GM19035 (cell line): Measurements from ENCODE around the gene DLGAP1.
"Not testable (repeated sequence)": the region's sequence is repeated elsewhere in the genome, so short reads cannot be mapped to it uniquely, and the experiment has no call there.

ENCODE experiments used
- ATAC-seq: cut with Tn5 transposase; IDR thresholded peaks from one replicate; pipeline ENCODE4 v1.9.1; 2021; ENCODE audit not compliant: unreplicated experiment

DLGAP1 gene

GRCh38 chr18:4391859-4392258 is 63.2 kb downstream of the DLGAP1 start:
- ATAC-seq, result no peak

GRCh38 chr18:4385876-4386275 is 69.2 kb downstream of the DLGAP1 start:
- ATAC-seq, result no peak

DNA sequence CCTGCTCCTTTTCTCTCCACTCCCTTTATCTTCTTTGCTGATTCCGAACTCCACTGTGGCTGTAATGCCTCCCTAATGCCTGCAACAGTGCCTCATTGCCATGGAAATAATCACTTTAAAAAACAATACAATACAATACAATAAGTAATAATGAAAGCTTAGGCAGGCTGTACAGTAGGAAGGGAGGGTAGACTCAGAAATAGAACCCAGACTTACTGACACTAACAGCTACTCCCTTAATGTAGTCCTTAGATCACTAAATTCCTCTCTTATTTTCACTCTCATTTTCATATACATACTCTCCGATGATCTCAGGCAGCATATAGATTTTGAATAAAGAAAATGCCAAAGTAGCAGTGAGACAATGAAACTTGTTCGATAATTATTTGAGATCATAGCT is 70.2 kb downstream of the DLGAP1 start:
- no peak for ATAC-seq

DNA sequence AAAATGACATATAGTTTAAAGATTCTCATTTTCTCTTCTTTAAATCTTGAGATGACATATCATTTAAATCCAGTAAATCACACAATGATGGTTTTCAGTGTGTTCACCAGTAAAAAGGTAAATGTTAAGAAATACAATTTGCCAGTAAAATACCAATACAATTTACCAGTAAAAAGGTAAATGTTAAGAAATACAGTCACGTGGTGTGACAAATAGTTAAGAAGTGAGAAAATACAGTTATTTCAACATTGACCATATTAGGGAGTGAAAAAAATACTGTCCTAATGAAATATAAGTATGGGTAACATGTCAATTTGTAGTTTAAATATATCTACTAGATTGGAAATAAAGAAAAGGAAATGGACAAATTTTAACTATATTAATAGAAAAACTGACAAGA is 80.5 kb downstream of the DLGAP1 start:
- no peak for ATAC-seq

DNA sequence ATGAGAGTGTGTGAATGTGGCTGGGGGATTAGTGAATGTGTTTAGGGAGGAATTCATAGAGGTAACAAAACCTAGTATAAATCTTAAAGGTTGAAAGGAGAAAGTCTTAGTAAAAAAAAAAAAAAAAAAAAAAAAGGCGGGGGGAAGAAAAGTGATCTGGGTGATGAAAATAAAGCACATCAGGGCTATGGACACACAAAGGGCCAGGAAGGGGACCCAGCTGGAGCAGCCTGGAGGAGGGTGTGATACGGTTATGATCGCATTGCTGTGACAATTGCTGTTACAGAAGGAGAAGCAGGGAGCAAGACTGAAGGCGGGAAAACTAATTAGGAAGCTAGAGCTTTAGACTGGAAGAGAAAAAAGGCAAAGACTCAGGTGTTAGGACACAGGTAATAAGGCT is 85.4 kb downstream of the DLGAP1 start:
- ATAC-seq, result no peak

DNA sequence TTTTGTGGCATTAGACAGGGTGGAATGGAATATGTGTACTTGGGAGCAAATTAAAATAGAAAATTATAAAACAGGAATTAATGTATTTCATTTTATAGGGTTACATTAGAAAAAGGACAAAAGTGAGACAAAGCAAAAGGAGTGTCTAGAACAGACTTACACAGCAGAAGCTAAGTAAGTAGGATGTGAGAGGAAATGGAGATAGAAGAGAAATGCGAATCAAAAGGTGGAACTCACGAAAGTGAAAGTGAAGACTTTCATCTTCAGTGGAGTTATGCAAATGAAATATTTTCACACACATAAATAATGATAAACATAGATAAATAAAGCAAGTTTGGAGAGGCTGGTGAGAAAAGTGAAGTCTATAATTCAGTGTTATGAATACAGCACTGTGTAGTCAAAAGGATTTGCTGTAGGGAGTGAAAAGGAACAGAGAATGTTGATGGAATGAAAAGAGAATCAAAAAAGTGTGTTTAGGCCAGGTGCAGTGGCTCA is 94.8 kb downstream of the DLGAP1 start:
- no peak for ATAC-seq

- ATAC-seq, result no peak
Observed at GRCh38 chr18:4358618-4359017, 96.5 kb downstream of the DLGAP1 start.

- ATAC-seq, result no peak
Observed at GRCh38 chr18:4357579-4357978, 97.5 kb downstream of the DLGAP1 start.

DNA sequence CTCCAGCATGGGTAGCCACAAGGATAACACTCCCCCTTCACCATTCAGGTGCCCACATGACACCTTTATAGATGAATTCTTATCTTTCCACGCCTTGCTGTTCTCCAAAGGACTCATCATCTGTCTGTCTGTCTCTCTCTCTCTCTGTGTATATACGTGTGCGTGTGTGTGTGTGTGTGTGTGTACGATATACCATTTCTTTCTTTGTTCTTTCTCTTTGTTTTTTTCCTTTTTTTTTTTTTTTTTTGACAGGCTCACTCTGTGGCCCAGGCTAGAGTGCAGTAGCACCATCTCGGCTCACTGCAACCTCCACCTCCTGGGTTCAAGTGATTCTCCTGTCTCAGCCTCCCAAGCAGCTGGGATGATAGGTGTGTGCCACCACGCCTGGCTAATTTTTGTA is 98.2 kb downstream of the DLGAP1 start:
- ATAC-seq, result no peak

- no peak for ATAC-seq
Observed at GRCh38 chr18:4353853-4354418, 101.2 kb downstream of the DLGAP1 start.

DNA sequence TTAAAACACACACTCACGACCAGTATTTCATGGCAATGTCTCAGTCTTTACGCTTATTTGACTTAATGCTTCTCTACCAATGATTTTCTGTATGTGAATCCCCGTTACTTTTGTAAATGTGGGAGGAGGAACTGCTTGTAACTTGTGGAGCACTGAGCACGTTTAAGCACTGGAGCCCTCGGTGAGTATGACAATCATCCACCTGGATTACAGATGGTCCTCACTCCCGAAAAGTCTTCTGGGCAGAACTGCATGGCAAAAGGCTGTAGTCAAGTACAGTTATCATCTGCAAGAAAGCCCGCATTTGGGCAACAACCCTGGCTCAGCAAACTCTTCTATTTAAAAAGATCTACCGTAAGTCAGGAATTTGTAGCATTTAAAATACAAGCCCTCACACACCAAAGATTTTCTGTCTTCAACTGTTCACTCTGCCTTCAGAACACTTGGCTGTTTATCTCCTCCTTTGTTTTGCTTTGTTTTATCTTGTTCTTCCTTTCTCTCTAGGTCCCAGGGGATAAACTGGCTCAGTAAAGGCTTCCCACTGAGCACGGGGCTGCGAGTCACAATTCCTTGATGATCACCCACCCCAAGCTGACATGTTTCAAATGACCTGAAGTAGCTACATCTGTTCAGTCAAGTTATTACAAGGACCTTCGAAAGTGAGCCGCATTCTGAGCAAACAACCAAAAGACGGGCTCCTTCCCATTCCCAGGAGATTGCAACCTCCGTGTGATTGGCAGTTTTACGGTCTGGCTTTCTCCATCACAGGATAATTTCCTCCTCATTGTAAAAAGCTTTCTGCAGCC is 102.2 kb downstream of the DLGAP1 start:
- no peak for ATAC-seq

DNA sequence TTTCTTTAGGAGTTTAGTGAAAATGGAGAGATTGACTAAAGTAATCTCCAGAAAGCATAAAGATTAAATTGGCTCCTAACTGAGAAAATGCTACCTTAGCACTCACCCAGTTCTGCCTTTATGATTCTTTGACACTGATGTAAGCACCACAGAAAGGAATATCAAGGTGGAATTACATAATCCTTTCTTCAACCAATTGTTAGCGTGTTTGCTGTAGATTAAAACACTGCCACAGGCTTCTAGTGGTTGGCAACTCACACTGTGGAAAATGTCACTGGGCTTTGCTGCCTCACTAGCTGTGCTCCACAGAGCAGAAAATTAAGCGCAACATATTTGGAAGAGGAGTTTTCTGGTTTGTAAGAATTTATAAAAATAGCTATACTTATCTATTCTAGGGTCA is 104.1 kb downstream of the DLGAP1 start:
- ATAC-seq, result no peak

DNA sequence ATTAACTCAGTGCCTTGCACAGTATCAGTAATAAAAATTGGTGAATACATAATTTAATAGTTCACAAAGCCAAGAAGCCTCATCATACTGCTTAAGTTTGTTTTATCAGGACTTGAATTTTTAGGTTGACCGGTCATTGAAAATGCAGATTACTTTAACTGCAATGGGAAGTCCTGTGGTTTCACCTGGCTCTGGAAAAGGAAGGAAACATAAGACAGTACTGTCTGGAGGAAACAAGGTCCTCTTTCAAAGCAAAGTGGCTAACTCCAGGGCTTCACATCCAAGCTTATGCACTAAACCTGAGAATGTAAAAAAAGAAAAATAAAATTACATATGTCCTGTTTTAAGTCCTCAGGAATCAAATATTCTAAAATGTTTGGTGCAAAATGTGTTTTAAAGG is 119.7 kb downstream of the DLGAP1 start:
- no peak for ATAC-seq

GRCh38 chr18:4333043-4333442 is 122.1 kb downstream of the DLGAP1 start:
- ATAC-seq, result no peak

DNA sequence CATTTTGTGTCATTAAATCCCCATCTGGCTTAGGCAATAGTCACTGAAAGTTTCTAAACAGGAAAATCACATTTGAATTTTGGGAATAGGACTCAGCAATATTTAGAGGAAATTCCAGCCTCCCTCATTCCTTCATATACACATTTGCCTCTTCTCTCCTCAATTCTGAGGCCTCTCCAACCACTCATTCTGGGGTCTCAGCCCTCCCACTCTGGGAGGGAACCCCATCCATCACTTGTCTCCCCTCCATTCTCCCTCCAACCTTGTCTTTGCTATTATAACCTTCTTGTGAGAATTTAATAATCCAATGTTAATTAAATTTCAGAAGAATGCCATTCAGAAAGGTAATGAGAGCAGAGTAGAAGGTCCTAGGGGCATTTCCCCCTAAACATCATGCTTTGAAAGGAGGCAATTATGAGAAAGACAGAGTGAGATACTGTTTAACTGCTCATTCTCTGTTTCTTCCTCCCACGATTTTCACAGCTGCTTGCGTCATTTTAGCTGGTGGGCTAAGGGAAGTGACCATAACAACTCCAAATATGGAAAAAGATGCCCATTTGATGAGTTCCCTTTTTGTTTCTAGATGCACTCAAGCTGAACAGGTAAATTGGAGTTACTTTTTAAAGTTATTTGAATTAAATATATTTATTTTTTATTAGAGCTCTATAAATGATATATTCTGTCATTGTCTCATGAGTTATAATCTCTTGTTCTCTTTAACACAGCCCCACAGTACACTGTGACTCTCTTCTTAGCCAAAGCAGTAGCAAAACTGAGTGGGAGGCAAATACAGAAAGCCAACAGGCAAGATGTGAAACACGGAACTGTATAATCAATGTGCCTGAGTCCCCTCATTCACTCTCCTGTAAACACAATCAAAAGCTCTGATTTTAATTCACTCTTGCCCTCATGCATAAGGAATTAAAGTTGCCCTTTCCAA is 135.1 kb downstream of the DLGAP1 start:
- ATAC-seq, result no peak

- ATAC-seq, result no peak
Observed at GRCh38 chr18:4318311-4318710, 136.8 kb downstream of the DLGAP1 start.

GRCh38 chr18:4311945-4312344 is 143.2 kb downstream of the DLGAP1 start:
- ATAC-seq, result not testable (repeated sequence)

- ATAC-seq, result no peak
Observed at GRCh38 chr18:4311136-4311535, 144.0 kb downstream of the DLGAP1 start.

DNA sequence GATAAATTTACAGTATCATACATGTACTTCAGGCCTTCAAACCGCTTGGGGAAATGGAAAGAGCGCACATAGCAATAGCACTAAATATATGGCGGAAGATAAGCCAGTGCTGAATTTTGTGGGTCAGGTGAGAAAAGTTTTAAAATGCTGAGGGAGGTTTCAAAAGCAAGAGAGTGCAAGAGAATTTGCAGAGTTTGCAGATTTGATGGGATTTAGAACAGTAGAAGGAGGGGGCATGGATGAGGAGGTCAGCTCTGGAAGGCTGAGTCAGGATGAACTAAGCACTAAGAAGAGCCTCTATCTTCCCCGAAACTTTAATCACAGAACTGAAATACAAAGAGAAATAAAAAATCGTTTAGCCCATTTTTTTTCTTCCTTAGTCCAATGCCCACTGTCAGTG is 145.9 kb downstream of the DLGAP1 start:
- ATAC-seq, result no peak

GRCh38 chr18:4308576-4308975 is 146.5 kb downstream of the DLGAP1 start:
- ATAC-seq, result no peak

- ATAC-seq, result no peak
Observed at GRCh38 chr18:4299395-4299794, 155.7 kb downstream of the DLGAP1 start.

- ATAC-seq, result no peak
Observed at GRCh38 chr18:4293337-4293736, 161.8 kb downstream of the DLGAP1 start.
